ENCODE measurements around the gene RPL15. TPM values are rescaled to one million over a fixed set of nuclear protein-coding genes. Genes with fewer than 3 reads are reported as not detected.

Gene RPL15
- total and polyA plus RNA-seq, 2 of the 13 experiments (the other 11 are each of a cell fraction or from before 2014, with no cell fraction given), result 1,297 to 3,693 TPM

- no peak for TF ChIP-seq ZNF234 (CRISPR knock-in tag; conservative IDR thresholded peaks at IDR 0.05)
- TF ChIP-seq SOX5 (CRISPR knock-in tag; IDR thresholded peaks at IDR 0.05; ENCODE audit: borderline replicate concordance), result peak; percentile 79; the same call in 1 of the 2 replicates
- TF ChIP-seq ZNF280B (CRISPR knock-in tag; IDR thresholded peaks at IDR 0.05; ENCODE audit: borderline replicate concordance), result no peak
- no peak for TF ChIP-seq HNRNPUL1 (IDR thresholded peaks at IDR 0.05; ENCODE audit: low read depth, low read length)
- TF ChIP-seq ZXDC (CRISPR knock-in tag; IDR thresholded peaks at IDR 0.05), result no peak
- no peak for TF ChIP-seq CENPT (CRISPR knock-in tag; IDR thresholded peaks at IDR 0.05; ENCODE audit: low read depth)
- TF ChIP-seq ZNF451 (CRISPR knock-in tag; IDR thresholded peaks at IDR 0.05), result no peak
- no peak for TF ChIP-seq CENPX (CRISPR knock-in tag; IDR thresholded peaks at IDR 0.05)
- no peak for TF ChIP-seq ZSCAN9 (CRISPR knock-in tag; IDR thresholded peaks at IDR 0.05; ENCODE audit: borderline replicate concordance)
- TF ChIP-seq POLR2A (IDR thresholded peaks at IDR 0.05; ENCODE audit: insufficient read depth in 1 of 2, low read depth in 2 of 2, low read length in 2 of 2), result no peak
- TF ChIP-seq TCF7 (IDR thresholded peaks at IDR 0.05; ENCODE audit: low read depth), result peak; percentile 75
- no peak for TF ChIP-seq DMAP1 (CRISPR knock-in tag; IDR thresholded peaks at IDR 0.05)
- no peak for TF ChIP-seq ZBTB1 (CRISPR knock-in tag; IDR thresholded peaks at IDR 0.05; ENCODE audit: borderline replicate concordance)
- peak; percentile 66; the same call in 1 of the 2 replicates for TF ChIP-seq PITX1 (CRISPR knock-in tag; IDR thresholded peaks at IDR 0.05)
- TF ChIP-seq TBP (CRISPR knock-in tag; IDR thresholded peaks at IDR 0.05), result no peak
- no peak for TF ChIP-seq SMYD3 (CRISPR knock-in tag; IDR thresholded peaks at IDR 0.05)
- no peak for TF ChIP-seq YY1 (IDR thresholded peaks at IDR 0.05; ENCODE audit: insufficient read depth, insufficient replicate concordance, low read depth, low read length)
- TF ChIP-seq RORA (CRISPR knock-in tag; IDR thresholded peaks at IDR 0.05), result no peak
- peak; percentile 45 for TF ChIP-seq TEAD3 (CRISPR knock-in tag; optimal IDR thresholded peaks at IDR 0.05; ENCODE audit: borderline replicate concordance)
- TF ChIP-seq CC2D1A (CRISPR knock-in tag; IDR thresholded peaks at IDR 0.05), result no peak
- TF ChIP-seq U2AF2 (IDR thresholded peaks at IDR 0.05; ENCODE audit: low read depth, low read length), result no peak
- TF ChIP-seq DPF2 (CRISPR knock-in tag; IDR thresholded peaks at IDR 0.05; ENCODE audit: borderline replicate concordance, low read depth), result peak; percentile 31; the same call in 1 of the 2 replicates
- no peak for TF ChIP-seq ZHX1 (CRISPR knock-in tag; IDR thresholded peaks at IDR 0.05; ENCODE audit: low read depth)
- TF ChIP-seq FOXK2 (IDR thresholded peaks at IDR 0.05), result peak; percentile 56; the same call in 1 of the 2 replicates
- peak; percentile 42; the same call in 1 of the 2 replicates for TF ChIP-seq NCOA2 (CRISPR knock-in tag; IDR thresholded peaks at IDR 0.05)
- TF ChIP-seq SMARCE1 (IDR thresholded peaks at IDR 0.05; ENCODE audit: borderline replicate concordance), result no peak
These were observed 16.2 kb upstream of the RPL15 start (continued) for GRCh38 chr3:23900744-23901143.
